ENCODE results near the gene TRMT44.

TRMT44 gene

DNA sequence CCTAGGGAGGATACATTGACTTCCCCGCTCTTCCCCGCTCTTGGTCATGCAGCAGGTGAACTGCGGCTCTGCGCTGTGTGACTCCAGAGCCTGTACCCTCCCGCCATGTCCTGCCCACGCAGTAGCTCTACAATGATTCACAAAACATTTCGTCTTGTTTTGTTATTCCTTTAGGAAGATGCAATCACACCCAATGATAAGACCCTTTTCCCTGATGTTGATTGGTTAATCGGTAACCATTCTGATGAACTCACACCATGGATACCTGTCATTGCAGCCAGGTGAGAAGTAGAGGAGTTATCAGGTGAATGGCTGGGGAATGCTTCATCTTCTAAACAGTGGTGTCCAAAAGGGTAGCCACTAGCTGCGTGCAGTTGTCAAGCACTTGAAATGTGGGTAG, 23.2 kb downstream of the TRMT44 start:
- H3K36me3 ChIP-seq (ENCODE audit: insufficient read depth) = no peaks in the 10 kb centered on the region
- H4K20me1 ChIP-seq (ENCODE audit: insufficient read depth) = no peaks in the 10 kb centered on the region
- no peak overlapping the region for H3K4me3 ChIP-seq (IDR thresholded peaks at IDR 0.05; ENCODE audit: insufficient read depth, low read depth, low read length)
- TF ChIP-seq, protein P1, sequence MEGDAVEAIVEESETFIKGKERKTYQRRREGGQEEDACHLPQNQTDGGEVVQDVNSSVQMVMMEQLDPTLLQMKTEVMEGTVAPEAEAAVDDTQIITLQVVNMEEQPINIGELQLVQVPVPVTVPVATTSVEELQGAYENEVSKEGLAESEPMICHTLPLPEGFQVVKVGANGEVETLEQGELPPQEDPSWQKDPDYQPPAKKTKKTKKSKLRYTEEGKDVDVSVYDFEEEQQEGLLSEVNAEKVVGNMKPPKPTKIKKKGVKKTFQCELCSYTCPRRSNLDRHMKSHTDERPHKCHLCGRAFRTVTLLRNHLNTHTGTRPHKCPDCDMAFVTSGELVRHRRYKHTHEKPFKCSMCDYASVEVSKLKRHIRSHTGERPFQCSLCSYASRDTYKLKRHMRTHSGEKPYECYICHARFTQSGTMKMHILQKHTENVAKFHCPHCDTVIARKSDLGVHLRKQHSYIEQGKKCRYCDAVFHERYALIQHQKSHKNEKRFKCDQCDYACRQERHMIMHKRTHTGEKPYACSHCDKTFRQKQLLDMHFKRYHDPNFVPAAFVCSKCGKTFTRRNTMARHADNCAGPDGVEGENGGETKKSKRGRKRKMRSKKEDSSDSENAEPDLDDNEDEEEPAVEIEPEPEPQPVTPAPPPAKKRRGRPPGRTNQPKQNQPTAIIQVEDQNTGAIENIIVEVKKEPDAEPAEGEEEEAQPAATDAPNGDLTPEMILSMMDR (conservative IDR thresholded peaks at IDR 0.05; ENCODE audit: low read depth, low read length) = no peak
- H2AFZ ChIP-seq (ENCODE audit: low read depth) = no peak overlapping the region
- H3K27me3 ChIP-seq (ENCODE audit: insufficient read depth, low read depth) = no peaks in the 10 kb centered on the region
- no peaks in the 10 kb centered on the region for H3K79me2 ChIP-seq (ENCODE audit: insufficient read depth, low read depth)
- no peak overlapping the region for H3K9ac ChIP-seq
- H3K4me1 ChIP-seq (ENCODE audit: low read depth, poor library complexity, severe bottlenecking) = no peaks in the 10 kb centered on the region
- H3K4me2 ChIP-seq = no peak overlapping the region
- H3K27ac ChIP-seq = no peak overlapping the region

- no peak overlapping the region for H3K9ac ChIP-seq
- no peak overlapping the region for H2AFZ ChIP-seq (ENCODE audit: low read depth)
- no peaks in the 10 kb centered on the region for H4K20me1 ChIP-seq (ENCODE audit: insufficient read depth)
- no peaks in the 10 kb centered on the region for H3K79me2 ChIP-seq (ENCODE audit: insufficient read depth, low read depth)
- no peaks in the 10 kb centered on the region for H3K4me1 ChIP-seq (ENCODE audit: low read depth, poor library complexity, severe bottlenecking)
- TF ChIP-seq, protein P1 (conservative IDR thresholded peaks at IDR 0.05; ENCODE audit: low read depth, low read length) = no peak
- H3K4me3 ChIP-seq (IDR thresholded peaks at IDR 0.05; ENCODE audit: insufficient read depth, low read depth, low read length) = no peak overlapping the region
- no peak overlapping the region for H3K4me2 ChIP-seq
- H3K27me3 ChIP-seq (ENCODE audit: insufficient read depth, low read depth) = no peaks in the 10 kb centered on the region
- no peak overlapping the region for H3K27ac ChIP-seq
- no peaks in the 10 kb centered on the region for H3K36me3 ChIP-seq (ENCODE audit: insufficient read depth)
Measured at GRCh38 chr4:8464381-8464780, 23.8 kb downstream of the TRMT44 start.

DNA sequence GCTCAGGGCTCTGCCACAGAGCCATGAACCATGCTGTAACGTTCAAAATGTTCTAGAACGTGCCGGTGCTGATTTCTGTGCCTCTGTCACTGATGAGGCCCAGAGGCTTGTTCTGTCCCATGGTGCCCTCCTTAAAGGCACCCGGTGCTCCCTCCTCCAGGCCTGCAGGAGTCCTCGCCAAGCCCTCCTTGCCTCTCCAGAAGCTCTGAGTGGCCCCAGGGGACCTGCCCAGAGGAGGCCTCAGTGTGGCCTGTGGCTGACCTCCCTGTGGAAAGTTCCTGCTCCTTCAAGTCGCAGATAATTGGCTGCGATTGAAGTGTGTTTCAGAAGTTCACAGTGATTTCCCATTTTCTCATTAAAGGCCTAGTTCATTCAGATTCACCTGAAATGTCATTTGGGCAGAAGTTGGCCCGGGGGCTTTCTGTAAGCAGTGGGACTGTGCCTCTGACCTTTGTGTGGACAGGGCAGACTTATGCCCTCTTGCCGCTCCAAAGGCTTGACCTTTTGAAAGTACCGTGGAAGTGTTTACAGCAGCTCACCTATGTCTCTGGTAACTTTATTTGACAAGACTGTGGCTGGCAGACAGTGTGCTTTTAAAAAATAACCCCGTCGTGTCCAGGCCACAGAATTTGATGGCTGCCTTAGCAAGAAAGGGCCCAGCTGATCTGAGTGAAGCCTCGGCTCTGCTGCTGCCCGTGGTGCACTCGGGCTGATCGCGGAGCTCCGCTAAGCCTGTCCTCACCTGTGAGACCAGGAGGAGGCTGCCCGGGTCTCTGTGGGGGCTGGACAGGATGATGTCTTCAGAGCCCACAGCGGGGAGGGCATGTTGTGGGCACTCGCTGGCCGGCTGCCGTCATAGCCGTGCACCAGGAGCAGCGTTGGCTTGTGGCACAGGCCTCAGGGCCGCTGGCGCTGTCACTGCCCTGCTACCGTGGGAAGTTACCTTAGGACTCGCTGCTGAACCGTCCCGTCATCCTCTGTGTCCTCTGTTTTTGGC, 25.3 kb downstream of the TRMT44 start:
- Histone ChIP-seq H3K4me1 (ENCODE audit: low read depth, poor library complexity, severe bottlenecking) (no peaks in the 10 kb centered on the region), H4K20me1 (ENCODE audit: insufficient read depth) (no peaks in the 10 kb centered on the region), H3K4me3 (IDR thresholded peaks at IDR 0.05; ENCODE audit: insufficient read depth, low read depth, low read length) (no peak overlapping the region), H3K79me2 (ENCODE audit: insufficient read depth, low read depth) (no peaks in the 10 kb centered on the region), H3K27ac (no peak overlapping the region), H3K9ac (no peak overlapping the region), H3K4me2 (no peak overlapping the region), H2AFZ (ENCODE audit: low read depth) (no peak overlapping the region), H3K36me3 (ENCODE audit: insufficient read depth) (no peaks in the 10 kb centered on the region), H3K27me3 (ENCODE audit: insufficient read depth, low read depth) (no peaks in the 10 kb centered on the region)
- TF ChIP-seq, protein P1 (conservative IDR thresholded peaks at IDR 0.05; ENCODE audit: low read depth, low read length) = no peak

DNA sequence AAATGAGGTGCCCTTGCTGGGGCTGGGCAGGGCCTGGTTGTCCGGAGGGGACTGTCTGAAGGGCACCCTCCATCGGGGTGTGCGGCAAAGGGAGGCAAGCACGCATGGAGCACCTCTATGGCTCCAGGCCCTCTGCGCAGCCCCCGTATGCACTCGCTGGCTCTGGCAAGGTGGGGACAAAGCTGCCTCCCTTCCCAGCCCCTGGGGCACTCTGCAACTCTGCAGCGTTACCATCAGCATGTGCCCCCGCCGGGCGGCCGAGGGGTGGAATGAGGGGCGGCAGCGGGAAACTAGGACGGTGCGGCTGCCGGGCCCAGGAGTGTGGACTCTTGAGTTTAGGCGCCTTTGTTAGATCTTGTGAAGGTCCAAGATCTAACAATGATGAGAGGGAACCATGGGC, 26.4 kb downstream of the TRMT44 start:
- Histone ChIP-seq H4K20me1 (ENCODE audit: insufficient read depth) (no peaks in the 10 kb centered on the region), H3K36me3 (ENCODE audit: insufficient read depth) (no peaks in the 10 kb centered on the region)
- TF ChIP-seq, protein P1 (conservative IDR thresholded peaks at IDR 0.05; ENCODE audit: low read depth, low read length) = no peak

More for the DNA sequence above, 26.4 kb downstream of the TRMT44 start:
- no peak overlapping the region for H2AFZ ChIP-seq (ENCODE audit: low read depth)
- H3K4me1 ChIP-seq (ENCODE audit: low read depth, poor library complexity, severe bottlenecking) = no peaks in the 10 kb centered on the region
- H3K79me2 ChIP-seq (ENCODE audit: insufficient read depth, low read depth) = no peaks in the 10 kb centered on the region
- H3K27me3 ChIP-seq (ENCODE audit: insufficient read depth, low read depth) = no peaks in the 10 kb centered on the region
- H3K4me2 ChIP-seq = no peak overlapping the region
- H3K27ac ChIP-seq = no peak overlapping the region
- H3K9ac ChIP-seq = no peak overlapping the region
- no peak overlapping the region for H3K4me3 ChIP-seq (IDR thresholded peaks at IDR 0.05; ENCODE audit: insufficient read depth, low read depth, low read length)
